Stomach (tissue), 4 donors: Measurements from ENCODE around the gene HNRNPK.

Source experiments
- EP300 ChIP-seq: sonication (generic); formaldehyde crosslinking; IDR thresholded peaks from one replicate; pipeline ENCODE4 v1.6.1; 2017; ENCODE audit warnings: antibody characterized with exemption
- POLR2A ChIP-seq, 4 donors: fragments of 450-650 bp; IDR thresholded peaks; one replicate each; pipeline ENCODE4 v1.6.1; 2016; ENCODE audit warnings: antibody characterized with exemption in 4 of 4, control low read depth in 2 of 4, mild to moderate bottlenecking in 1 of 4, moderate library complexity in 1 of 4
- POLR2AphosphoS5 ChIP-seq, 3 donors: sonication (generic); formaldehyde crosslinking; IDR thresholded peaks; one replicate each; pipeline ENCODE4 v1.6.1; 2016; ENCODE audit warnings: antibody characterized with exemption in 3 of 3
- TF ChIP-seq, protein P1 (sequence below), 7 experiments: fragments of 450-650 bp in 4 of 7; fragments of 200-600 bp in 3 of 7; sonication (generic) in 3 of 7; IDR thresholded peaks; one replicate each; pipeline ENCODE4 v1.5.1; 2016 to 2019; ENCODE audit warnings: antibody characterized with exemption in 7 of 7, control low read depth in 2 of 7, mild to moderate bottlenecking in 1 of 7

DNA sequence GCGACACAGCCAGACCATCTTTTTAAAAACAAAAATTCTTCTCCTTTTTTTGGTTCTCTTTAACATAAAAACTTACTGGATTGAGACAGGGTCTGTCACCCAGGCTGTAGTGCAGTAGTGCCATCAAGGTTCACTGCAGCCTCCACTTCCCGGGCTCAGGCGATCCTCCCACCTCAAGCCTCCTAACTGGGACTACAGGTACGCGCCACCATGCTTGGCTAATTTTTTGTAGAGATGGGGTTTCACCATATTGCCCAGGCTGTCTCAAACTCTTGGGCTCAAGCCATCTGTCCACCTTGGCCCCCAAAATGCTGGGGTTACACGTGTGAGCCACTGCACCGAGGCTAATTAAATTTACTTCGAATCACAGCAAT is 13.8 kb downstream of the HNRNPK start:
- TF ChIP-seq EP300 (no peak), POLR2A (IDR thresholded peaks at IDR 0.05) (no peak), POLR2AphosphoS5 (IDR thresholded peaks at IDR 0.05) (no peak)
- TF ChIP-seq, protein P1, sequence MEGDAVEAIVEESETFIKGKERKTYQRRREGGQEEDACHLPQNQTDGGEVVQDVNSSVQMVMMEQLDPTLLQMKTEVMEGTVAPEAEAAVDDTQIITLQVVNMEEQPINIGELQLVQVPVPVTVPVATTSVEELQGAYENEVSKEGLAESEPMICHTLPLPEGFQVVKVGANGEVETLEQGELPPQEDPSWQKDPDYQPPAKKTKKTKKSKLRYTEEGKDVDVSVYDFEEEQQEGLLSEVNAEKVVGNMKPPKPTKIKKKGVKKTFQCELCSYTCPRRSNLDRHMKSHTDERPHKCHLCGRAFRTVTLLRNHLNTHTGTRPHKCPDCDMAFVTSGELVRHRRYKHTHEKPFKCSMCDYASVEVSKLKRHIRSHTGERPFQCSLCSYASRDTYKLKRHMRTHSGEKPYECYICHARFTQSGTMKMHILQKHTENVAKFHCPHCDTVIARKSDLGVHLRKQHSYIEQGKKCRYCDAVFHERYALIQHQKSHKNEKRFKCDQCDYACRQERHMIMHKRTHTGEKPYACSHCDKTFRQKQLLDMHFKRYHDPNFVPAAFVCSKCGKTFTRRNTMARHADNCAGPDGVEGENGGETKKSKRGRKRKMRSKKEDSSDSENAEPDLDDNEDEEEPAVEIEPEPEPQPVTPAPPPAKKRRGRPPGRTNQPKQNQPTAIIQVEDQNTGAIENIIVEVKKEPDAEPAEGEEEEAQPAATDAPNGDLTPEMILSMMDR (IDR thresholded peaks at IDR 0.05): no peak
